Keratinocyte (primary cell): ENCODE measurements around the gene UROC1. TPM values are rescaled to one million over a fixed set of nuclear protein-coding genes. Genes with fewer than 3 reads are reported as not detected.

Experiments used
- DNase-seq: peaks from one replicate; pipeline ENCODE4 v3.0.0-alpha.2; 2011; ENCODE audit warnings: low read depth, missing footprints, low spot score
- FAIRE-seq: peaks from 2 replicates; lab custom pipeline; 2011; peaks lifted over from hg19 to GRCh38; lab: Jason Lieb, UNC
- H2AFZ ChIP-seq: 2 replicates; pipeline ENCODE4 v1.6.0; 2012; ENCODE audit warnings: low read length, control low read depth, inconsistent platforms; ENCODE audit not compliant: control insufficient read depth
- H3K27ac ChIP-seq: 2 replicates; pipeline ENCODE4 v1.5.1; 2011; ENCODE audit warnings: low read length; ENCODE audit not compliant: control insufficient read depth, insufficient read depth
- H3K27me3 ChIP-seq: 3 replicates; pipeline ENCODE4 v1.6.0; 2011; ENCODE audit warnings: low read length; ENCODE audit not compliant: control insufficient read depth, insufficient read depth; ENCODE audit errors: extremely low read depth
- H3K36me3 ChIP-seq, 2 experiments: 2 replicates in 1 of 2; 3 replicates in 1 of 2; pipeline ENCODE4 v1.5.1; 2011; ENCODE audit warnings: low read length in 2 of 2, mild to moderate bottlenecking in 1 of 2; ENCODE audit not compliant: control insufficient read depth in 2 of 2, insufficient read depth in 2 of 2; ENCODE audit errors: extremely low read depth in 1 of 2
- H3K4me1 ChIP-seq: 3 replicates; pipeline ENCODE4 v1.5.1; 2011; ENCODE audit warnings: low read length; ENCODE audit not compliant: control insufficient read depth, insufficient read depth; ENCODE audit errors: extremely low read depth
- H3K4me2 ChIP-seq: 3 replicates; pipeline ENCODE4 v1.6.0; 2011; ENCODE audit warnings: low read depth, low read length; ENCODE audit not compliant: control insufficient read depth, insufficient read depth; ENCODE audit errors: extremely low read depth
- H3K4me3 ChIP-seq, 3 experiments: fragments of 200-600 bp in 1 of 3; sonication (generic) in 1 of 3; 2 replicates in 2 of 3; 3 replicates in 1 of 3; pipeline ENCODE4 v1.5.1; 2011 to 2016; ENCODE audit warnings: low read length in 3 of 3, mild to moderate bottlenecking in 3 of 3, control low read depth in 2 of 3, inconsistent platforms in 1 of 3, low read depth in 1 of 3, mixed read lengths in 1 of 3, mixed run types in 1 of 3, moderate library complexity in 1 of 3; ENCODE audit not compliant: control insufficient read depth in 2 of 3, insufficient read depth in 2 of 3; ENCODE audit errors: extremely low read depth in 1 of 3
- H3K79me2 ChIP-seq: 2 replicates; pipeline ENCODE4 v1.6.0; 2012; ENCODE audit warnings: low read length; ENCODE audit not compliant: control insufficient read depth, insufficient read depth
- H3K9ac ChIP-seq: 3 replicates; pipeline ENCODE4 v1.6.0; 2011; ENCODE audit warnings: low read length; ENCODE audit not compliant: control insufficient read depth, insufficient read depth; ENCODE audit errors: extremely low read depth
- H3K9me1 ChIP-seq: 3 replicates; pipeline ENCODE4 v1.6.0; 2011; ENCODE audit warnings: low read length; ENCODE audit not compliant: control insufficient read depth, insufficient read depth; ENCODE audit errors: extremely low read depth
- H3K9me3 ChIP-seq: 2 replicates; pipeline ENCODE4 v1.5.1; 2012; ENCODE audit warnings: low read depth, low read length; ENCODE audit not compliant: control insufficient read depth
- H4K20me1 ChIP-seq: 3 replicates; pipeline ENCODE4 v1.6.0; 2011; ENCODE audit warnings: low read length; ENCODE audit not compliant: control insufficient read depth, insufficient read depth; ENCODE audit errors: extremely low read depth
- EZH2 ChIP-seq: IDR thresholded peaks from one replicate; pipeline ENCODE4 v1.6.1; 2012; ENCODE audit warnings: inconsistent platforms, mild to moderate bottlenecking, low read length, moderate library complexity
- dilution Hi-C: fragments of 300-500 bp; cut with MboI; formaldehyde crosslinking; loops from one replicate; pipeline ENCODE4 v1.7.0; 2020; ENCODE audit warnings: low sequenced_read_pairs; ENCODE audit not compliant: extremely low pct_ligation_motif_present
- polyA plus RNA-seq, 5 experiments: library from polyadenylated mRNA; depleted of rRNA in 3 of 5; stranded (reverse) in 3 of 5; stranded (forward) in 1 of 5; unstranded in 1 of 5; fragments of >200 nt; gene quantifications; 1 replicate in 1 of 5; 2 replicates in 3 of 5; 3 replicates in 1 of 5; pipeline versions ENCODE4 v1.2.1 to v1.2.3, GENCODE V29; 2011 to 2012; ENCODE audit warnings: missing spikeins in 2 of 5, low read depth in 1 of 5, low replicate concordance in 1 of 5
- TF ChIP-seq, protein P1 (sequence below), 3 experiments: IDR thresholded peaks in 1 of 3; conservative IDR thresholded peaks in 1 of 3; optimal IDR thresholded peaks in 1 of 3; 2 replicates in 2 of 3; 3 replicates in 1 of 3; pipeline versions ENCODE3 to v1.5.1; 2011; ENCODE audit warnings: low read length in 3 of 3, mild to moderate bottlenecking in 3 of 3, moderate library complexity in 2 of 3, control low read depth in 1 of 3, inconsistent platforms in 1 of 3; ENCODE audit not compliant: insufficient read depth in 2 of 3; ENCODE audit errors: extremely low read depth in 1 of 3

UROC1 gene
- polyA plus RNA-seq, 1 donor (not counting 4 experiments of a cell fraction or from before 2014, with no cell fraction given): not detected

DNA sequence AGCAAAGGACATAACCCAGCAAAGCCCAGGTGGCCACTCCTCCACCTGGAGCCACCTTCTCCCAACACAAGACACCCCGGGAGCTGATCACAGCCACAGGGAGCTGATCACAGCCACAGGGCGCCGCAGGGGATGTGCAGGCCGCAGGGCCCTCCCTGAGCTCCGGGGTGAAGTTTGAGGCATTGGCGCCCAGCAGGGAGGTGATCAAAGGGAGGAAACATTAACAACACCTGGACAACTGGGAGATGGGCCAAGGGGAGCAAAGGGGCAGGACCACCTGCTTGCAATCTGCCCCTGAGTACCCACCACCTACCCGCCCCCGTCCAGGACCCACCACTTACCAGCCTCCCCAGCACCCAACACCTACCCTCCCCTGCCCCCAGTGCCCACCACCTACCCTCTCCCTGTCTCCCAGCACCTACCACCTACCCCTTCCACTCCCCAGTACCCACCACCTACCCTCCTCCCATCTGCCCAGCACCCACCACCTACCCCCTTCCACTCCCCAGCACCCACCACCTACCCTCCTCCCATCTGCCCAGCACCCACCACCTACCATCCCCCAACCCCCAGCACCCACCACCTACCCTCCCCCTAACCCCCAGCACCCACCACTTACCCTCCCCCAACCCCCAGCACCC lies 2.4 kb downstream of the UROC1 start:
- H3K9me3 ChIP-seq: no peaks in the 10 kb centered on the region
- H3K27me3 ChIP-seq: peaks cover 6% of the 10 kb centered on the region
- no peaks in the 10 kb centered on the region for H3K36me3 ChIP-seq
- no peak overlapping the region for H2AFZ ChIP-seq
- H4K20me1 ChIP-seq: no peaks in the 10 kb centered on the region
- no peak overlapping the region for H3K4me2 ChIP-seq
- H3K9ac ChIP-seq: no peak overlapping the region
- H3K9me1 ChIP-seq: no peaks in the 10 kb centered on the region
- DNase-seq (no peak), FAIRE-seq (no peak)
- H3K79me2 ChIP-seq: no peaks in the 10 kb centered on the region
- H3K4me1 ChIP-seq: peaks cover under 1% of the 10 kb centered on the region
- H3K27ac ChIP-seq: no peak overlapping the region
- dilution Hi-C loops: no loop called here
- TF ChIP-seq, protein P1, sequence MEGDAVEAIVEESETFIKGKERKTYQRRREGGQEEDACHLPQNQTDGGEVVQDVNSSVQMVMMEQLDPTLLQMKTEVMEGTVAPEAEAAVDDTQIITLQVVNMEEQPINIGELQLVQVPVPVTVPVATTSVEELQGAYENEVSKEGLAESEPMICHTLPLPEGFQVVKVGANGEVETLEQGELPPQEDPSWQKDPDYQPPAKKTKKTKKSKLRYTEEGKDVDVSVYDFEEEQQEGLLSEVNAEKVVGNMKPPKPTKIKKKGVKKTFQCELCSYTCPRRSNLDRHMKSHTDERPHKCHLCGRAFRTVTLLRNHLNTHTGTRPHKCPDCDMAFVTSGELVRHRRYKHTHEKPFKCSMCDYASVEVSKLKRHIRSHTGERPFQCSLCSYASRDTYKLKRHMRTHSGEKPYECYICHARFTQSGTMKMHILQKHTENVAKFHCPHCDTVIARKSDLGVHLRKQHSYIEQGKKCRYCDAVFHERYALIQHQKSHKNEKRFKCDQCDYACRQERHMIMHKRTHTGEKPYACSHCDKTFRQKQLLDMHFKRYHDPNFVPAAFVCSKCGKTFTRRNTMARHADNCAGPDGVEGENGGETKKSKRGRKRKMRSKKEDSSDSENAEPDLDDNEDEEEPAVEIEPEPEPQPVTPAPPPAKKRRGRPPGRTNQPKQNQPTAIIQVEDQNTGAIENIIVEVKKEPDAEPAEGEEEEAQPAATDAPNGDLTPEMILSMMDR (optimal IDR thresholded peaks at IDR 0.05 in 1 of 3, IDR thresholded peaks at IDR 0.05 in 1 of 3, conservative IDR thresholded peaks at IDR 0.05 in 1 of 3; ENCODE audit: extremely low read depth in 1 of 3, insufficient read depth in 2 of 3, low read length in 3 of 3): no peak
- no peak overlapping the region for H3K4me3 ChIP-seq

DNA sequence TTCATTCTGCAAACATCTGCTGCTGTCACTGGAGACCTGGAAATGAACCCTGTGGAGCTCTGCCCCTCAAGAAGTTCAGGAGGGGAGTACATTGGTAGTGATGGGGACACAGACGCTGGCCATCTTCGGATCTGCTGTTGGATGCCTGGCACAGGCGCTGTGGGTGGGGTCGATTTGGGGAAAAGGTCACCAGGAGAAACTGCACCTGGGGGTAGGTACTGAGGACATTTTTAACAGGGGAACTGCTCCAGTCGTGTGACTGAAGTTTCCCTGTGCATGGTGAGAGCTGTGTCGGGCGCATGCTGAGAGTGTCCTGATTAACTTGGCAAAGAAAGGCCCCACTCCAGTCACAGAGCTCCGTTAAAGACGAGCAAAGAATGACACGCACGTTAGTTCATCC lies 3.4 kb downstream of the UROC1 start:
- no peak overlapping the region for H3K4me3 ChIP-seq
- H3K27ac ChIP-seq: no peak overlapping the region
- H4K20me1 ChIP-seq: no peaks in the 10 kb centered on the region
- H3K36me3 ChIP-seq: no peaks in the 10 kb centered on the region
- H3K9ac ChIP-seq: no peak overlapping the region
- no peak overlapping the region for H2AFZ ChIP-seq
- dilution Hi-C loops: no loop called here
- H3K79me2 ChIP-seq: no peaks in the 10 kb centered on the region
- no peak for FAIRE-seq
- no peaks in the 10 kb centered on the region for H3K9me1 ChIP-seq
- H3K27me3 ChIP-seq: peaks cover 6% of the 10 kb centered on the region
- TF ChIP-seq, protein P1 (optimal IDR thresholded peaks at IDR 0.05 in 1 of 3, IDR thresholded peaks at IDR 0.05 in 1 of 3, conservative IDR thresholded peaks at IDR 0.05 in 1 of 3; ENCODE audit: extremely low read depth in 1 of 3, insufficient read depth in 2 of 3, low read length in 3 of 3): no peak
- TF ChIP-seq EZH2: no peak
- H3K4me2 ChIP-seq: no peak overlapping the region
- no peaks in the 10 kb centered on the region for H3K9me3 ChIP-seq
- no peak for DNase-seq
- H3K4me1 ChIP-seq: peaks cover 9% of the 10 kb centered on the region
